ENCODE data around the gene HOXC5.

DNA sequence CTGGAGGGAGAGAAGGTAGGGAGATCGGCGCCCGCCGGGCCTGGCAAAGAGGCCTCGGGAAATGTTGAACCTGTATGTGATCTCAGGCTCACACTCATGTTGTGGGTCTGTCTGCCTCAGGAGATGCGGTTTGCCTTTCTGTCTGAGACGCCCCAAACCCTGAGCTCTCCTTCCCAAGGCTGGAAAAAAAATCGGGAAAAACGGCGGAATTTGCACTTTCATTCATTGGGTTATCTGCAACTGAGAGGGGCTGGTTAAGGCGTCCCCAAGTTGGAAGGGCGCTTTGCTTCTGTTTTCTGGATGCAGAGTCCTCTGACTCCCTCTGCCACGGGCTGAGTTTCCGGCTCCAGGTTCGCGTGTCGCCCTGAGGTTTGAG is 37.9 kb upstream of the HOXC5 start:
- TF ChIP-seq EZH2 (IDR thresholded peaks at IDR 0.05; ENCODE audit: insufficient read depth, low read length) = peak; percentile 6
- no peak for TF ChIP-seq CTCF (IDR thresholded peaks at IDR 0.05; ENCODE audit: insufficient read depth, low read depth, low read length)
